Coronary artery (tissue), 2 donors: Measurements from ENCODE around the gene RNF113A.
"Not testable (repeated sequence)": the region's sequence is repeated elsewhere in the genome, so short reads cannot be mapped to it uniquely, and the experiment has no call there.

Source experiments
- DNase-seq: peaks from one replicate; pipeline ENCODE4 v3.0.0-alpha.2; 2017; ENCODE audit warnings: low spot score
- H3K27ac ChIP-seq, 2 donors: fragments of 200-600 bp; sonication (generic); one replicate each; pipeline ENCODE4 v1.5.1; 2016 to 2019
- H3K4me3 ChIP-seq: fragments of 200-600 bp; sonication (generic); 2 replicates; pipeline ENCODE4 v1.5.1; 2016; ENCODE audit warnings: mild to moderate bottlenecking, moderate library complexity
- TF ChIP-seq, protein P1 (sequence below): fragments of 200-600 bp; sonication (generic); IDR thresholded peaks from one replicate; pipeline ENCODE4 v1.5.1; 2019; ENCODE audit warnings: antibody characterized with exemption

RNF113A gene

DNA sequence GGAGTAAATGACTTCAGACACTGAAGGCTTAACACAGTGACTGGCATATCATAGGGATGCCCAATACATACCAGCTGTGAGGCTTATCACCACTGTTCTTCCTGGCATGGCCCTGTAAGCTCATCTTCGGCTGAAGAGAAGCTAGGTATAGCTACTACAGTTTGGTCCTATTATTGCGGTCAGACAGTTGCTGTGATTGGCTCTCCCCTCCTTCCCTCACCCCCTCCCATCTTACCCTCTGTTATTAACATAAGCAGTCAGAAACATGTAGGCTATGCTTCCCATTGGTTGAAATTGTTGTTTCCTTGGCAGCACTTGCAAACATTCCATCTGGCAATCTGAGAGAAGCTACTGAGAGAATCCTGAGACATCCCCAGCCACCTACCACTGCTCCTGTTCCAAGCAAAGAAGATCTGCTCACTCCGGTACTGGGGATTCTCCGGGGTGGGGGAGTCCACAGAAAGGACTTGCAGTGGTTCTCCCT is 24.4 kb upstream of the RNF113A start, which contains the start of gene AKAP14:
AKAP14 (plus strand) TSS at position 51 of the 484 bp plus-strand sequence. CDS start 7,331 bp downstream, outside the sequence.
- no peak for DNase-seq
- Histone ChIP-seq H3K4me3 (no peak within 1 kb of the TSS), H3K27ac (no peak within 1 kb of the TSS)
- TF ChIP-seq, protein P1, sequence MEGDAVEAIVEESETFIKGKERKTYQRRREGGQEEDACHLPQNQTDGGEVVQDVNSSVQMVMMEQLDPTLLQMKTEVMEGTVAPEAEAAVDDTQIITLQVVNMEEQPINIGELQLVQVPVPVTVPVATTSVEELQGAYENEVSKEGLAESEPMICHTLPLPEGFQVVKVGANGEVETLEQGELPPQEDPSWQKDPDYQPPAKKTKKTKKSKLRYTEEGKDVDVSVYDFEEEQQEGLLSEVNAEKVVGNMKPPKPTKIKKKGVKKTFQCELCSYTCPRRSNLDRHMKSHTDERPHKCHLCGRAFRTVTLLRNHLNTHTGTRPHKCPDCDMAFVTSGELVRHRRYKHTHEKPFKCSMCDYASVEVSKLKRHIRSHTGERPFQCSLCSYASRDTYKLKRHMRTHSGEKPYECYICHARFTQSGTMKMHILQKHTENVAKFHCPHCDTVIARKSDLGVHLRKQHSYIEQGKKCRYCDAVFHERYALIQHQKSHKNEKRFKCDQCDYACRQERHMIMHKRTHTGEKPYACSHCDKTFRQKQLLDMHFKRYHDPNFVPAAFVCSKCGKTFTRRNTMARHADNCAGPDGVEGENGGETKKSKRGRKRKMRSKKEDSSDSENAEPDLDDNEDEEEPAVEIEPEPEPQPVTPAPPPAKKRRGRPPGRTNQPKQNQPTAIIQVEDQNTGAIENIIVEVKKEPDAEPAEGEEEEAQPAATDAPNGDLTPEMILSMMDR, result no peak

DNA sequence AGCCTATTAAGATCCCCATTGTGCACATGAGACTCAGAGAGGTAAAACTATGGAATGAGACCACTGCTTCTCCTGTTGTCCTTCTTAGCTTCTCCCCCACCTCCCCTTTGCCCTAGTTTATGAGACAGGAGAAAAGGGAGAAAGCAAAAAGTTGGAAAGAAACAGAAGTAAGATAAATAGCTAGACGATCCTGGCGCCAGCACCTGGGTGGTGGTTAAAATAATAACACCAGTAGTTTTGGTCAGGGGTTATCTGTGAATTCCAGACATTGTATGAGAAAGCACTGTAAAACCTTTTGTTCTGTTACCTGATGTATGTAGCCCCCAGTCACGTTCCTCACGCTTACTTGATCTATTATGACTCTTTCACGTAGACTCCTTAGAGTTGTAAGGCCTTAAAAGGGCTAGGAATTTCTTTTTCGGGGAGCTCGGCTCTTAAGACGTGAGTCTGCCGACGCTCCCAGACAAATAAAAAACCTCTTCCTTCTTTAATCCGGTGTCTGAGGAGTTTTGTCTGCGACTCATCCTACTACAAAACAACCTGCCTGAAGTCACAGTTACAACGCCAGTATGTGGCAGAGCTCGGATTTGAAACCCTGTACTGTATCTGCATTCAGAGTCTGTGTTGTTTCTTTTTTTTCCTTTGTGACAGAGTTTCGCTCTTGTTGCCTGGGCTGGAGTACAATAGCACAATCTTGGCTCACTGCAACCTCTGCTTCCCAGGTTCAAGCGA is 20.6 kb upstream of the RNF113A start:
- not testable (repeated sequence) for H3K4me3 ChIP-seq, DNase-seq, H3K27ac ChIP-seq

DNA sequence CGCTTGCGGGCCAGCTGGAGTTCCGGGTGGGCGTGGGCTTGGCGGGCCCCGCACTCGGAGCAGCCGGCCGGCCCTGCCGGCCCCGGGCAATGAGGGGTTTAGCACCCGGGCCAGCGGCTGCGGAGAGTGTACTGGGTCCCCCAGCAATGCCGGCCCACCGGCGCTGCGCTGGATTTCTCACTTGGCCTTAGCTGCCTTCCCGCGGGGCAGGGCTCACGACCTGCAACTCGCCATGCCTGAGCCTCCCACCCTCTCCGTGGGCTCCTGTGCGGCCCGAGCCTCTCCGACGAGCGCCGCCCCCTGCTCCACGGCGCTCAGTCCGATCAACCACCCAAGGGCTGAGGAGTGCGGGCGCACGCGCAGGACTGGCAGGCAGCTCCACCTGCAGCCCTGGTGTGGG is 19.1 kb upstream of the RNF113A start:
- H3K4me3 ChIP-seq, DNase-seq, H3K27ac ChIP-seq: not testable (repeated sequence)

DNA sequence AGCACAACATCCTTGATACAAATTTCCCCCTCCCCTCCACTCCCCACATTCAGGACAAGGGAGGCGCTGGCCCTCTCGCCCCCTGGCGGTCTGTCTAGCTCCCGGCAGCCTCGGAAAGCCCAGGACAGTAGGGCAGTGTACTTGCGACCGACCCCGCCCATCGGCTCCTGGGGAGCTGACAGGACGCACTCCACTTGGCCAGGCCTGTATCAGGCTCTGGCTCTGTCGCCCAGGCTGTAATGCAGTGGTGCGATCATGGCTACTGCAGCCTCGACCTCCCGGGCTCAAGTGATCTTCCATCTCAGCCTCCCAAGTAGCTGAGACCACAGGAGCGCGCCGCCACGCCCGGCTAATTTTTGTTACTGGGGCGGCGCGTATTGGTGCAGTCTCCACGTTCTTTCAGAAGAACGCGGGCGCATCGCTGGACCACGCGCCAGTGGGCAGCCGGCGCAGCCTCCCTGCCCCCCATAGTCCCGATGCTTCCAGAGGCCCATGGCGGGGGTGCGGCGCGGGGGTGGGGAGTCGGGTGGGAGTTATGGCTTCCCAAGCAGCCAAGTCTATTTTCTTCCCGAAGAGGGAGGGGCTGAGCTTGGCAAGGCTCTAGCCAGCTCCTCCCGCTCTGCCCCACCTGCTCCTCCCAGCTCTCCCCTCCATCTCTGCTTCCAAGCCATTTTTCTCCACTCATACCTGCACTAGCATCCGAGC is 16.3 kb upstream of the RNF113A start:
- no peak overlapping the region for H3K27ac ChIP-seq
- TF ChIP-seq, protein P1, result no peak
- peak overlapping the region; percentile 38 for H3K4me3 ChIP-seq
- no peak for DNase-seq

DNA sequence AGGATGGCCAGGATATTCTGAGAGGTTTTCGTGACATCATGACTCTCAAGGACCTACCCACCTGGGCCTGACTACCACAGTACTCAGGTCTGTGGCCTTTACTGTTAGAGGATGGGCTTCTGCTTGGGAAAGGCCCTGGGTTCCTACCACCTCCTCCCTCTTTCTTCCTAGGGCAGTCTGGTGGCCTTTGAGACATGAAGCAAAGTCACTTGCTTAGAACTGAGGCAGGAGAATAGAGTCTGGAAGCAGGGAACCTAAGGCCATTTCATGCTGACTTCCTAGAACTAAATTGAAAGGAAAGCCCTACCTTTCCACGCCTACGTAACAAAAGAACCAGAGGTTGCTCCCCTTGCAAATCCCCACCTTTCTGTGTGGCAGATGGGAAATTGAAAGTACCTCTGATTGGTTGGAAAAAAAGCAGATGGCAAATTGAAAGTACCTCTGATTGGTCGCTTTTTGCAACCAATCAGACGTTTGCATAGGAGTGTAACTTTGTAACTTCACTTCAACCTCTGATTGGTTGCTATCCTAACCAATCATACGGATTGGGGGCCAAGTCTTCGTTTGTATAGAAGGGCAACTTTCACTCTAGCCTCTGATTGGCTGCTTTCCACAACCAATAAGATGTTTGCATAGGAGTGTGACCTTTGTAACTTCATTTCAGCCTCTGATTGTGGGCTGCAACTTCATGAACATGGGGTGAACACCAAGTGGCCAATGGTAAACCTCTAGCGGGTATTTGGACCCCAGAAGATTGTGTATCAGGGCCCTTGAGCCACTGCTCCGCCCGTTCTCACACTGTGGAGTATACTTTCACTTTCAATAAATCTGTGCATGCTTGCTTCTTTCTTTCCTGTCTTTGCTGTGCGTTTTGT is 14.3 kb upstream of the RNF113A start:
- TF ChIP-seq, protein P1, result no peak
- H3K4me3 ChIP-seq, result peak overlapping the region; percentile 19
- no peak overlapping the region for H3K27ac ChIP-seq
- no peak for DNase-seq

DNA sequence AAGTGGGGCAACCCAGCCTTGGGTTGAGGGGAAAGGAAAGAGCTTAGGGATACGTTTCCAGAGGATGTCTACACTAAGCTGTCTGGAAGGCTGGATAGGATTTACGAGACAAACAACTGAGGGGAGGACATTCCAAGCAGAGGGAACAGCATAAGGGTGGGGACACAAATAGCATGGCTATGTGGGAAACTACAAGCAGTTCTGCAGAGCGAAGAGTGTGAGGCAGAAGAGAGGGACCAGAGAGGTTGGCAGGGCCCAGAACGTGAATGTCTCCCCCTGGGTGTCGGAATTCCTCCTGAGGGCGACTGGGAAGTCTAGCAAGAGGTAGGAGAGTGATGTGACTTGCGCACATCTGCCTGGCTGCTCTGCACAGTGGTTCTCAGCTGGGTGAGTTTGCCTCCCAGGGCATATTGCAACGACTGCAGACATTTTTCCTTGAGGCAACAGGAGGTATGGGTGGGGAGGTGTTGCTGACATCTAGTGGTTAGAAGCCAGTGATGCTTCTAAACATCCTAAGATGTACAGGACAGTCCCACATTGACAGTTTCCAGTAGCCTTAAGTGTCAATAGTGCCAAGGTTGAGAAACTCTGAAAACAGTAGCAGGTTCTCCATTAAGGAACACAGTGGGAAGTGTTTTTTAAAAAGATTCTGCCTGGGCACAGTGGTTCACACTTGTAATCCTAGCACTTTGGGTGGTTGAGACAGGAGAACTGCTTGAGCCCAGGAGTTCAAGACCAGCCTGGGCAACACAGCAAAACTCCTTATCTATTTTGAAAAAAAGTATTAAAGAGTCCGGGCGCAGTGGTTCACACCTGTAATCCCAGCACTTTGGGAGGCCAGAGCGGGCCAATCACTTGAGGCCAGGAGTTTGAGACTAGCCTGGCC is 9.3 kb upstream of the RNF113A start:
- Histone ChIP-seq H3K4me3 (no peak overlapping the region), H3K27ac (no peak overlapping the region)
- TF ChIP-seq, protein P1, result peak; percentile 36
- no peak for DNase-seq

DNA sequence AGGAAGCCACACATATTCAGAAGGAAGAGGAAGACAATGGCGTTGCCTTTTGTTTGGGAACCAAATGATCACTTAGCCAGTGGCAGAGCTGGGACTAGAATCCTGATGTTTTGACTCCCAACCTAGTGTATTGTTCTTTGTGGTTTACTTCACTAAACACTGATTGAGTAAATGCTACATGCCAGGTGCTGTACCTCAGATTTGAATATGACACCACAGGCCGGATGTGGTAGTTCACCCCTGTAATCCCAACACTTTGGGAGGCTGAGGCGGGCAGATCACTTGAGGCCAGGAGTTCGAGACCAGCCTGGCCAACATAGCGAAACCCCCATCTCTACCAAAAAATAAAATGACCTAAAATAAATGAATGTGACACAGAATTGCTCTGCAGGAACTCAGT is 8.5 kb upstream of the RNF113A start:
- H3K27ac ChIP-seq, result no peak overlapping the region
- H3K4me3 ChIP-seq, result no peak overlapping the region
- DNase-seq, result no peak
- TF ChIP-seq, protein P1, result no peak
